ENCODE data around the gene NR6A1.

NR6A1 gene

DNA sequence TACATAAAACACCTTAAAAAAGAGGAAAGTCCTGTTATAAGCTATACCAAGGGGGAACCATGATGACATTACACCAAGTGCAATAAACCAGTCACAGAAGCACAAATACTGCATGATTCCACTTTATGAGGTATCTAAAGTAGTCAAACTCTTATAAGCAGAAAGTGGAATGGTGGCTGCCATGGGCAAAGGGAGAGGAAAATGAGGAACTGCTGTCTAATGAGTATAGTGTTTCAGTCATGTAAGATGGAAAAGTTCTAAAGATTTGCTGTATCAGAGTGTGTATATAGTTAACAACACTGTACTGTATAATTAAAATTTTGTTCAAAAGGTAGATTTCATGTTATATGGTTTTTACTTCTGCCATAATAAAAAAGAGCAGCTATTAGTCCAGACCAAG is 229.3 kb downstream of the NR6A1 start:
- no peak for DNase-seq (ENCODE audit: extremely low read depth in 1 of 2, low read depth in 1 of 2)

GRCh38 chr9:124537926-124538325 is 233.2 kb downstream of the NR6A1 start:
- DNase-seq (ENCODE audit: extremely low read depth in 1 of 2, low read depth in 1 of 2): no peak

DNA sequence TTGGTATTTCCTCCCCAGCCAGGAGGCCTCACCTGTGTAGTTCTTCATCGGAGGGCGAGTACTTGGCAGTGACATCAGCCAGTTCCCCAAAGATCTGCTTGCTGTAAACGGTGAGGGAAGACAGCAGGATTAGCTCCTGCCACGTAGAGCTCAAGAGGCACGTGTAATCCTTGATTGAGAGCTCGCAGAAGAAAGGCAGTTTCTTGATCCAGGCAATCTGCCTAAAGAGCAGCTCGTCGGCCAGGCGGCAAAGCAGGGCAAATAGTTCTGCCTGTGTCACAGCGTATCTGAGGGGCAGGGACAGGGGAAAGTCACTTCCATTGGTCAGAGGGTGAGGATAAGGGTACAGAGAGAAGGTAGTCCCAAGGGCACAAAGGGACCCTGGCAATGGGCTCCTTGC is 235.3 kb downstream of the NR6A1 start:
- DNase-seq (ENCODE audit: extremely low read depth in 1 of 2, low read depth in 1 of 2): no peak

- no peak for DNase-seq (ENCODE audit: extremely low read depth in 1 of 2, low read depth in 1 of 2)
Measured at GRCh38 chr9:124532897-124533296, 238.2 kb downstream of the NR6A1 start.

DNA sequence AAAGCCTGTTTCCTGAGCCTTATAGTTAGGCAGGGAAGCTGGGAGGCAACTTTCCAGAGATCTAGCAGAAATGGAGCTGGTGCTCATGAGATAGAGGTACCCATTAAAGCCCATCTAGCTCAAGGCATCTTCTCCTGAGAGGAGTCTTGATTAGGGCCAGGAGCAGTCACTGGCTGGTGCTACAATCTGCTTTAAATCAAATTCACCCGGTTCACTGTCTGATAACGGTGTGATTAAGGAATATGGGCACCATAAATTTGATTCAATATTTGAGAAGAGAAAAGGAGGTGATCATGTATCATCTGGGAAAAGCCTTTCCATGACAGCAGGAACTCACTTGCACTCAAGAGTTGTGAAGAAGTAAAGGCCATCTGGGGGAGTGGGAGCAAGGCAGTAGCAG is 240.0 kb downstream of the NR6A1 start:
- DNase-seq (ENCODE audit: extremely low read depth in 1 of 2, low read depth in 1 of 2): no peak

- DNase-seq (ENCODE audit: extremely low read depth in 1 of 2, low read depth in 1 of 2): no peak
Measured at GRCh38 chr9:124530246-124530645, 240.9 kb downstream of the NR6A1 start.

GRCh38 chr9:124527781-124528180 is 243.3 kb downstream of the NR6A1 start:
- DNase-seq (ENCODE audit: extremely low read depth in 1 of 2, low read depth in 1 of 2): no peak

GRCh38 chr9:124526174-124526573 is 244.9 kb downstream of the NR6A1 start:
- DNase-seq (ENCODE audit: extremely low read depth in 1 of 2, low read depth in 1 of 2): no peak

DNA sequence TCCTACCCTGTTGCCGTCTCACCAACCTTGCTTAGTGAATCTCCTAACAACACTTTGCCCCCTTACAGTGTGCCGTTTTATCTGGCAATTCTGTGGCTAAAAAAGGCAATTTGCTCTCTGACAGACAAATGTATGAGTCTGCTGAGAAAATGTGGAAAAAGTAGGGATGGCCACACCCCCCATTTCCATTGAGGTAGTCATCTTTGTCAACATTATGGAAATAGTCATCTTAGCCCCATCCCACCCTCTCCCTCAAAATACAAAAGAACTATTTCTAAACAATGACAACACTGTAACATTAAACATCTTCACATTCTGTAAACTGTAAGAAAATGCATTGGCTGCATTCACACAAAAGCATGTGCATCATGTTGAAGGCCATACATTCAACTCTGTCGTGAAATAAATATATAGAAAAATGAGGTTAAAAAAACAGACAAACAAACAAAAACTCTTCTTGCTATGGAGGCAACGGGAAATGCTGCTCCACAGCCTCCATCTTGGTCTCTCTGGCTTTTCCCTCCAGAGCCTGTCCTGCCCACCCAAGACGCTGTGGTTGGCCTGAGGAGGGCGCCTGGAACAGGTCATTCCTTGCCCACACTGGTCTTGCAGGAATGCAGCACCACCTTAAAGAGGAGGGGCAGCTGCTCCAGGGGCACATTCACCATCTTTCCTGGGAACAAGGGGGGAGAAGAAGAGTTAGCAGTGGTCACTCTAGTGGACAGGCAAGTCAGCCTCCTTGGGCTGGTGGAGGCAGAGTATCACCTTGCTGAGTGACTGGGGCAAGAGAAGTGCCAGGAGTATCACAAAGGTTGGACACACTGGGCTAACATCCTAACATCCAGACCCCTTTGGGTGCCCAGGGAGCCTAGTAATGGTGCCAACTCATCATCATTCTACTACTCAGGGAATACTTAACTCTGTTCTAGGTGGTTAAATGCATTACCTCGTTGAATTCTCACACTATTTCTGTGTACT is 248.7 kb downstream of the NR6A1 start:
- DNase-seq (ENCODE audit: extremely low read depth in 1 of 2, low read depth in 1 of 2): no peak

GRCh38 chr9:124521142-124521541 is 250.0 kb downstream of the NR6A1 start:
- no peak for DNase-seq (ENCODE audit: extremely low read depth in 1 of 2, low read depth in 1 of 2)

DNA sequence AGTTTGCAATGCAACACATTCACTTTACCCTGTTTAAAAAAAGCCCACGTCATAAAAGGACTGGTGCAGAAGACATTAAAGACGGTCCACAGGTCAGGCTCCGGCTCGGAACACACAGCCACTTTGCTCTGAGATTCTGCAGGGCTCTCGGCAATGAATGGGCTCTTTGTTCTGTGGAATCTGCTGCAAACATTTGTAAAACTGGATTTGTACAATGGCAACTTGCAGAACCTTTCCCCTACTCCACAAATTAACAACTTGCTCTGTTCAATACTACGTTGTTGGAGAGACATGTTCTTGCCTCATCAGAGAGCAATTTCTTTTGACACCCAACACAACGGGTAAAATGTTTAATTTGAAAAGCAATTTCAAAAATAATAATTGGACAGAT is 250.9 kb downstream of the NR6A1 start:
- DNase-seq (ENCODE audit: extremely low read depth in 1 of 2, low read depth in 1 of 2): no peak

GRCh38 chr9:124518116-124518515 is 253.0 kb downstream of the NR6A1 start:
- no peak for DNase-seq (ENCODE audit: extremely low read depth in 1 of 2, low read depth in 1 of 2)

- DNase-seq (ENCODE audit: extremely low read depth in 1 of 2, low read depth in 1 of 2): no peak
Measured at GRCh38 chr9:124517600-124517999, 253.5 kb downstream of the NR6A1 start.

- no peak for DNase-seq (ENCODE audit: extremely low read depth in 1 of 2, low read depth in 1 of 2)
Measured at GRCh38 chr9:124514874-124515273, 256.2 kb downstream of the NR6A1 start.

- no peak for DNase-seq (ENCODE audit: extremely low read depth in 1 of 2, low read depth in 1 of 2)
Measured at GRCh38 chr9:124514125-124514524, 257.0 kb downstream of the NR6A1 start.

DNA sequence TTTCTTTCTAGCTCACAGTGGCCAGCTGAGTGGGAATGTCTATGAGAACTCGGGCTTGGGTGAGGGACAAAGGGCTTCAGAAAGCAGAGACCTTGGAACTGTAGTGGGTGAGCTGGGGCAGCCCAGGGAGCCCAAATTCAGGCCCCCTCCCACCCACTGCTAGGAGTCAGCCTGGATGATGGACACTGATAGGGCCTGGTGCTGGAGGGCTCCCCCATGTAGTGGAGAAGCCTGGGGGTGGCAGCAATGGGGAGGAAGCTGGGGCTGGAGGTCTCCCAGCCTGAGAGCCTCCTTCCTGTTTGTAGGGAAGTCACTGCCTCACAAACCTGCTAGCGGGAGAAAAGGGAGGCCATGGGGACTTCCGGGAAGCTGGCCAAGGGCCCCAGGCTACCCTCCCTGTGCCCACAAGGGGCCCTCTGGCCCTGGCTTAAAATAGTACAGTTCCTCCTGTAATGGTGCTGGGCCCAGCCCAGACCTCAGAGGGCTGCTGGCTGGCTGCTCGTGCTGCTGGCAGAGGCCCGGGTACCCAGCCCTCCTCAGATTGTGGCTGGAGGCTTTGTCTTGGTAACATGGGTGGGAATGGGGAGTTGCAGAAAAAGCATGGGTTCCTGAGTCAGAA is 257.6 kb downstream of the NR6A1 start:
- no peak for DNase-seq (ENCODE audit: extremely low read depth in 1 of 2, low read depth in 1 of 2)

DNA sequence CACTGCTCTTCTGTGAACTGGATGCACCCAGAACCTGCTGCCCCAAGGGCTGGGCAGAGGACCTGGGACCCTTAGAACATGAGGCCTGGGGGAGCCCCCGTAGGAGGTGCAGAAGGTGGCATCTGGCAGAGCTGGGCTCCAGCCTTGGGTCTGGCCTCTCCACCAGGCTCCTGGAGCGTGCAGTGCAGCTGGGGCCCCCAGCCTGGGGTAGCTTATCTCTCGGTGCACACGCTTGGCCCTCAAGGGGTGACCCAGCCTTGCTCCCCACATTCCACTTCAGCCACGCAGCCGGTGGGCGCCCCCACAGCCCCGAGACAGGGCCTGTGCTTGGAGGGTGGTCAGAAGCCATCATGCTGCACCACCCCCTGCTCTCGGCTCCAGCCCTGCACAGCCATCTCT is 258.3 kb downstream of the NR6A1 start:
- DNase-seq (ENCODE audit: extremely low read depth in 1 of 2, low read depth in 1 of 2): no peak

DNA sequence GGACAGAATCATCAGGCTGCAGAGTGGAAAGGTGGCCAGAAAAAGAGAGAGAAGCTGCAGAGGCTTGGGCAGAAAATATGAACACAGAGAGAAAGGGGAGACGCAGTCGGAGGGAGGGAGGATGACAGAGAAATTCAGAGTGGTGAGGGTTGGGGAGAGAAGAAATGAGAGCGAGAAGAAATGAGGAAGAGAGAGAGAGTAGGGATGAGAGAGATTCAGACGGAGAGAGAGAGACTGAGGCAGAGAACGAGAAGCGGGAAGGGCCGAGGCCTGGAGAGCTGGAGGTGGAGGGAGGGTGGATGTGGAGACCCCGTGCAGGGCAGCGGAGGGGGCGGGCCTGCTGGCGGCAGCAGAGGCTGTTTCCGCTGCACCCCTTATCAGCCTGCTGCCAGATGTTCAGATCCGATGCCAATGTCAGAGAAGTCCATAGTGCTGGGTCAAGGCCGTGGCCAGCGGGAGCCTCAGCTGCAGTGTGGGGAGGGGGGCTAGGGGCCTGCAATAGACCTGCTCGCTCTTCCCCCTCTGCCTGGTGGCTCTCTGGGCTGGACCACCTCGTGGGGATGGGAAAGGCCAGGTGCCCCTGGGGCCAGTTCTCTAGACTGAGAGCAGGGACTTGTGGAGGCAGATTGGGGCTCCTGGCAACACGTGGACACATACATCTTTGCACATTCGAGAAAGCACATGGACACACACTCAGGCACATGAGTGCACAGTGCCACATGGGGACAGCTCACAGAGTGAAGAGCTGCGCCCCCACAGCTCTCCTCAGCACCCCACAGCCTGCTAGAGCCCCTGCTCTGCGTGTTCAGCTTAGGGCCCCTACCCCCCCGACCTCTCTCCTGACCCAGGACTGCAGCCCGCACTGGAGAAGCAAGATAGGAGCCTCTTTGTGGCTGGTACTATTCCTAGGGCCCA is 259.0 kb downstream of the NR6A1 start:
- no peak for DNase-seq (ENCODE audit: extremely low read depth in 1 of 2, low read depth in 1 of 2)

GRCh38 chr9:124511426-124511840 is 259.7 kb downstream of the NR6A1 start:
- no peak for DNase-seq (ENCODE audit: extremely low read depth in 1 of 2, low read depth in 1 of 2)

GRCh38 chr9:124510650-124511425 is 260.3 kb downstream of the NR6A1 start:
- DNase-seq (ENCODE audit: extremely low read depth in 1 of 2, low read depth in 1 of 2): no peak

All from activated CD8-positive, alpha-beta memory T cell treated with anti-CD3 and anti-CD28 coated beads for 1 hour (primary cell).